C4-2B (cell line): Measurements from ENCODE around the gene HGFAC.

ENCODE experiments used
- H3K27ac ChIP-seq: fragments of 450-650 bp; 2 replicates; pipeline ENCODE4 v1.5.1; 2017
- ZFX ChIP-seq: fragments of 450-650 bp; IDR thresholded peaks from 2 replicates; pipeline ENCODE4 v1.6.1; 2017
- TF ChIP-seq, protein P1 (sequence below): fragments of 450-650 bp; conservative IDR thresholded peaks from 2 replicates; pipeline ENCODE4 v1.5.1; 2017; ENCODE audit warnings: mild to moderate bottlenecking

Gene HGFAC

DNA sequence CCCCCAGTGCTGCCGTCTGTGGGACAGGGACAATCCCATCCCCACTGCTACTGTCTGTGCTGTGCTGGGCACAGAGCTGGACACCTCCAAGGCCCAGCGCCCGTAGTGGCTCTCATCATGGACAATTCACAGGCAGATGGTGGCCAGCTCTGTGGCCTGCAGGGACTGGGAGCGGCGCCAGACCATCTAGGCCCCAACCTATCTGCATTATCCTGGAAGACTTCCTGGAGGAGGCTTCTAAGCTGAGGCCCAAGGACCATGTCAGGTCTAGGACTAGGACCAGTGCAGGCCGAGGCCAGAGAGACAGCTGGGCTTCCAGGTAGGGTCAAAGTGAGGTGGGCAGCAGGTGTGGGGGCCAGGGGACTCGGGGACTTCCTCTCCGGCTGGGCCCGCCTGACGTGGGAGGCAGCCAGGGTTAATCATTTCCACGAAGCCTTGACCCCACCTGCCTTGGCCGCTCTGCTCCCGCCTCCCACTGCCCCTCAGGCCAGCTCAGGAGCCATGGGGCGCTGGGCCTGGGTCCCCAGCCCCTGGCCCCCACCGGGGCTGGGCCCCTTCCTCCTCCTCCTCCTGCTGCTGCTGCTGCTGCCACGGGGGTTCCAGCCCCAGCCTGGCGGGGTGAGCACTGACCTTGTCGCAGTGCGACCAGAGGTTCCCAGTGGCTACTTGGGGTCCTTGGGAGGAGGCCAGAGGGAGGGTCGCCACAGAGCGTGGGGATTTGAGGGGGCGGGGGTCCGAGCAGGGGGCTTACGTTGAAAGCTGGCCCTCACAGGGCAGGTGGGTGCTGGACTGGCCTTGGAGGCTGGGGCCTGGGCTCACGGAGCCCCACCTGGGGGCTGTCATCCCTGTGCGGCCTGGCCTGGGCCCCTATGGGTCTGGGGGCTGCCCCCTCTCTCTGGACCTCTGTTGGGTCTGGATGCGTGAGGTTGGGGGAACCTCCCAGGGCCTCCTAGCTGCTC lies at the start of gene HGFAC:
Gene HGFAC (plus strand): TSS at position 468 of the 959 bp plus-strand sequence. CDS start 34 bp downstream, at position 502.
- no peak within 1 kb of the TSS for H3K27ac ChIP-seq
- TF ChIP-seq, protein P1, sequence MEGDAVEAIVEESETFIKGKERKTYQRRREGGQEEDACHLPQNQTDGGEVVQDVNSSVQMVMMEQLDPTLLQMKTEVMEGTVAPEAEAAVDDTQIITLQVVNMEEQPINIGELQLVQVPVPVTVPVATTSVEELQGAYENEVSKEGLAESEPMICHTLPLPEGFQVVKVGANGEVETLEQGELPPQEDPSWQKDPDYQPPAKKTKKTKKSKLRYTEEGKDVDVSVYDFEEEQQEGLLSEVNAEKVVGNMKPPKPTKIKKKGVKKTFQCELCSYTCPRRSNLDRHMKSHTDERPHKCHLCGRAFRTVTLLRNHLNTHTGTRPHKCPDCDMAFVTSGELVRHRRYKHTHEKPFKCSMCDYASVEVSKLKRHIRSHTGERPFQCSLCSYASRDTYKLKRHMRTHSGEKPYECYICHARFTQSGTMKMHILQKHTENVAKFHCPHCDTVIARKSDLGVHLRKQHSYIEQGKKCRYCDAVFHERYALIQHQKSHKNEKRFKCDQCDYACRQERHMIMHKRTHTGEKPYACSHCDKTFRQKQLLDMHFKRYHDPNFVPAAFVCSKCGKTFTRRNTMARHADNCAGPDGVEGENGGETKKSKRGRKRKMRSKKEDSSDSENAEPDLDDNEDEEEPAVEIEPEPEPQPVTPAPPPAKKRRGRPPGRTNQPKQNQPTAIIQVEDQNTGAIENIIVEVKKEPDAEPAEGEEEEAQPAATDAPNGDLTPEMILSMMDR, result no peak
- TF ChIP-seq ZFX, result no peak

DNA sequence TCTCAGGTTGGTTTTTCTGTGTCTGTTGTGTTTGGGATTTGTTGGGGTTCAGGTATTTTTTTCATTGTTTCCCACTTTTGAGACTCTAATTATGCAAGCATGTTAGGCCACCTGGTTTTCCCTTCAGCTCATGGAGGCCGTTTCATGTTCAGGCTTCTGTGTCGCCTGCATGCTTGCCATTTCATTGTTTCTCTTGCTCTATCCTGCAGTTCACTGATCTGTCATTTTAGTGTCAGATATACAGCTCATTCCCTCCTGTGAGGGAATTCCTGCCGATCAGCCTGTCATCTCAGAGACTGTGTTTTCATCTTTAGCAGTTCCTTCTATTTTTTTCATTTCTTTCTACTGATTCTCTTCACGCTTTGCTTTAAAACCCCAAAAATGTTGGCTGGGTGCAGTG lies 49.4 kb upstream of the HGFAC start:
- TF ChIP-seq, protein P1, result no peak
- TF ChIP-seq ZFX, result no peak
- H3K27ac ChIP-seq, result no peak overlapping the region

DNA sequence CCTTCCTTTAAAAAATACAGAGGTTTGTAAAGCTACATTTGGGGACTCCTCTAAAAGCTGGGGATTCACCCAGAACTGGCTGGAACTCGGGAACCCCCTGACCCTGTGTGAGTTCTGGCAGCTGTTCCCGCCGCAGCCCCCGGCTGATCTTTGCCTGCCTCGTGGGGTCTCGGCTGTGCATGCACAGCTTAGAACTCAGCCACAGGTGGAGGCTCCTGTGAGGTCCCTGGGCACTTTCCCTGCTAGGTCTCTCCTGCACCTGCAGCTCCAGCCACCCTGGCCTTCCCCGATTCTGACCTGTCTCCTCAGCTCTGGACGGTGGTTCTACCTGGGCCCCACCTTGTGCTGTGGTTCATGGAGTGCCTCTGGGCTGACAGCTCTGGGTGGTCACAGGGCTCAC lies 48.6 kb upstream of the HGFAC start:
- TF ChIP-seq, protein P1, result no peak
- no peak for TF ChIP-seq ZFX
- no peak overlapping the region for H3K27ac ChIP-seq

DNA sequence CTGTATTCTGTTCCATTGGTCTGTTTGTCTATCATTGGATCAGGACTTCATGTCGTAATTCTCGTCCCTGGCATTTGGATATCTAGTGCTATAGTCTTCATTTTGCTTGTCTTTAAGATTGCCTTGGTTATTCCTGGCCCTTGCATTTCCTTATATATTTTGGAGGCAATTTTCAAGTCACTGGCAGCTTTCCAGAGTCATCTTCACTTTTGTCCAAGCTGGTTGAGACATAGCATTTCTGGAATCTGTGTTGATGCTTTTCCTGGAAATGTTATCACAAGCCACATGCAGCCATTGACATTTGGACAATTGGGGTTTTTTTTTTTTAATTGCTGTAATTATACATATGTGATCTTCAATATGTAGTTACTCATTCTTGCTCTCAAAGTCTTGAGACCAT lies 45.2 kb upstream of the HGFAC start:
- no peak overlapping the region for H3K27ac ChIP-seq
- TF ChIP-seq, protein P1, result no peak
- TF ChIP-seq ZFX, result no peak

DNA sequence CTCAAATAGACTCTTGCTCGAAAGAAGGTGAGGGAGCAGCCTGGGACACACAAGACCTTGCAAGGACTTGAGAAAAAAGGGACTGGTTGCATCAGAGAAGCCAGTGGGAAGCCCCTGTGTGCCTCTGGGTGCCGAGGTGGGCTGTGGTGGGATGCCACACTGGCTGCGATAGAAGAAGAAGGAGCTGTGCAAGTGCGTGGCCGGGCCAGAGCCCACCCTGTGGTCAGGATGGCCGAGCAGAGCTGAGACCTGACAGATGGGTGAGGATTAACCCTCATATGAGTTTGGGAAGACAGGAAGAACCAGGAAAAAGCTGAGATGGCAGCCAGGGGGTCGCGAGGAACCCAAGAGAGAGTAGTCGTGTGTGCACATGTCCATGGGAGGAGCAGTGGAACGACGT lies 44.6 kb upstream of the HGFAC start:
- TF ChIP-seq, protein P1, result no peak
- no peak for TF ChIP-seq ZFX
- H3K27ac ChIP-seq, result no peak overlapping the region

DNA sequence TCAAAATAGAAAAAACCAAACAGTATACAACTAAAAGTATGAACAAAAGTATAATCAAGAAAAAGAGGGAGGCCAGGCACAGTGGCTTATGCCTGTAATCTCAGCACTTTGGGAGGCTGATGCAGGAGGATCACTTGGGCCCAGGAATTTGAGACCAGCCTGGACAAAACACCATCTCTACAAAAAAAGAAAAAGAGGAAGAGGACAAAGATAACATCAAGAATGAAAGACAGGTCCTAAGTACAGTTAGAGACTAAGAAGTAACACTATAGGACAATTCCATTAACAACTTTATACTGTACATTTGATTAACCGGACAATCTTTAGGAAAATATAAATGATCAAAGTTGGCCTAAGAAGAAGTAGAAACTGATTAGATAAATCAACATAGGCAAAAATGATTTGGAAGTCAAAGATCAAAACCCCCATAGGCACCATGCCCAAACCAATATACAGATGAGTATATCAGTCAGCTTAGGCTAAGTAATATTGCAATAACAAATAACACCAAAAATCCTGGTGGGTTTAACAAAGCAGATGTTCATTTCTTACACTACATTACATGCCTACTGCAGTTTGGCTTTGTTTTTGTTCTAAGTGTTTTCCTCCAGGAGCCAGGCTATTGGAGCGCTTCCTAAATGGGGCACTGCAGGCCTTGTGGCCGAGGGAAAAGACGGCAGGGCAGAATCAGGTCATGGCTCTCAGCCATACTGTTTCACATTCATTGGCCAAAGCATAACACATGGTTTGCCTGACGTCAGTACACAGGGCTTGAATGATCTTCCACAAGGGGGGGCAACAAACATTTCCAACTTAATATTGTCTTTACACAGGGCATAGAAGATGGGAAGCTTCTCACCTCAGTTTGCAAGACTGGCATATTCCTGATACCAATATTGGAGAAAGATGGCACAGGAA lies 42.2 kb upstream of the HGFAC start:
- TF ChIP-seq, protein P1, result no peak
- TF ChIP-seq ZFX, result no peak
- no peak overlapping the region for H3K27ac ChIP-seq
